Measurements from ENCODE around the gene ALCAM.
A peak's percentile ranks its signal among the peaks of the same experiment; 100 is the strongest.
"Not testable (repeated sequence)": the region's sequence is repeated elsewhere in the genome, so short reads cannot be mapped to it uniquely, and the experiment has no call there.

Gene ALCAM

GRCh38 chr3:105356988-105357387 lies 9.7 kb upstream of the ALCAM start:
- DNase-seq, result no peak

- peak; percentile 80 for DNase-seq
Measured at GRCh38 chr3:105359098-105359762, 7.5 kb upstream of the ALCAM start.

GRCh38 chr3:105360003-105360402 lies 6.7 kb upstream of the ALCAM start:
- peak; percentile 37 for DNase-seq

GRCh38 chr3:105362021-105362665 lies 4.6 kb upstream of the ALCAM start:
- peak; percentile 84 for DNase-seq

- peak; percentile 87 for DNase-seq
Measured at GRCh38 chr3:105364128-105364527, 2.6 kb upstream of the ALCAM start.

GRCh38 chr3:105365081-105365390 lies 1.7 kb upstream of the ALCAM start:
- peak; percentile 32 for DNase-seq

GRCh38 chr3:105365391-105366325 lies 1.1 kb upstream of the ALCAM start:
- peak; percentile 85 for DNase-seq

- DNase-seq, result no peak
Measured at GRCh38 chr3:105367063-105367405, 325 bp downstream of the ALCAM start.

- peak; percentile 70 for DNase-seq
Measured at GRCh38 chr3:105367406-105368213, 901 bp downstream of the ALCAM start.

- DNase-seq, result peak; percentile 69
Measured at GRCh38 chr3:105368566-105369499, 2.1 kb downstream of the ALCAM start.

GRCh38 chr3:105369500-105370371 lies 3.0 kb downstream of the ALCAM start:
- DNase-seq, result peak; percentile 80

- no peak for DNase-seq
Measured at GRCh38 chr3:105373383-105373782, 6.7 kb downstream of the ALCAM start.

- DNase-seq, result no peak
Measured at GRCh38 chr3:105375750-105376511, 9.2 kb downstream of the ALCAM start.

GRCh38 chr3:105377716-105378115 lies 11.0 kb downstream of the ALCAM start:
- no peak for DNase-seq

- DNase-seq, result peak; percentile 31
Measured at GRCh38 chr3:105385179-105385578, 18.5 kb downstream of the ALCAM start.

- no peak for DNase-seq
Measured at GRCh38 chr3:105385819-105386508, 19.3 kb downstream of the ALCAM start.

- DNase-seq, result peak; percentile 51
Measured at GRCh38 chr3:105387122-105387751, 20.5 kb downstream of the ALCAM start.

- no peak for DNase-seq
Measured at GRCh38 chr3:105388176-105388575, 21.5 kb downstream of the ALCAM start.

- DNase-seq, result not testable (repeated sequence)
Measured at GRCh38 chr3:105389759-105390158, 23.1 kb downstream of the ALCAM start.

Data from fibroblast of skin of back (primary cell).